Ishikawa (cell line): ENCODE data around the gene MED19.

Source experiments
- CEBPB ChIP-seq: IDR thresholded peaks from 2 replicates; pipeline ENCODE4 v1.6.1; 2012
- CREB1 ChIP-seq: IDR thresholded peaks from 2 replicates; pipeline ENCODE4 v1.6.1; 2012; ENCODE audit warnings: low read depth
- EGR1 ChIP-seq: IDR thresholded peaks from 2 replicates; pipeline ENCODE4 v1.6.1; 2012
- EP300 ChIP-seq: IDR thresholded peaks from 2 replicates; pipeline ENCODE4 v1.6.1; 2012; ENCODE audit warnings: borderline replicate concordance
- FOXM1 ChIP-seq: IDR thresholded peaks from 2 replicates; pipeline ENCODE4 v1.6.1; 2012; ENCODE audit warnings: low read depth, borderline replicate concordance
- NFIC ChIP-seq: IDR thresholded peaks from 2 replicates; pipeline ENCODE4 v1.6.1; 2012
- RAD21 ChIP-seq: IDR thresholded peaks from 2 replicates; pipeline ENCODE4 v1.6.1; 2012; ENCODE audit warnings: low read depth
- TAF1 ChIP-seq: IDR thresholded peaks from 2 replicates; pipeline ENCODE4 v1.6.1; 2012; ENCODE audit warnings: low read depth, mild to moderate bottlenecking
- TCF12 ChIP-seq: IDR thresholded peaks from 2 replicates; pipeline ENCODE4 v1.6.1; 2012; ENCODE audit warnings: low read depth
- TEAD4 ChIP-seq: IDR thresholded peaks from 2 replicates; pipeline ENCODE4 v1.6.1; 2012
- YY1 ChIP-seq: IDR thresholded peaks from 2 replicates; pipeline ENCODE4 v1.6.1; 2012; ENCODE audit warnings: low read depth
- ZBTB7A ChIP-seq: IDR thresholded peaks from 2 replicates; pipeline ENCODE4 v1.6.1; 2012; ENCODE audit warnings: low read depth
- TF ChIP-seq, protein P1 (sequence below): IDR thresholded peaks from 2 replicates; pipeline ENCODE4 v1.6.1; 2012
- TF ChIP-seq, protein P2 (sequence below): IDR thresholded peaks from 2 replicates; pipeline ENCODE4 v1.6.1; 2012; ENCODE audit warnings: low read depth, mild to moderate bottlenecking
- TF ChIP-seq, protein P3 (sequence below): IDR thresholded peaks from 2 replicates; pipeline ENCODE4 v1.6.1; 2012

The MED19 gene

DNA sequence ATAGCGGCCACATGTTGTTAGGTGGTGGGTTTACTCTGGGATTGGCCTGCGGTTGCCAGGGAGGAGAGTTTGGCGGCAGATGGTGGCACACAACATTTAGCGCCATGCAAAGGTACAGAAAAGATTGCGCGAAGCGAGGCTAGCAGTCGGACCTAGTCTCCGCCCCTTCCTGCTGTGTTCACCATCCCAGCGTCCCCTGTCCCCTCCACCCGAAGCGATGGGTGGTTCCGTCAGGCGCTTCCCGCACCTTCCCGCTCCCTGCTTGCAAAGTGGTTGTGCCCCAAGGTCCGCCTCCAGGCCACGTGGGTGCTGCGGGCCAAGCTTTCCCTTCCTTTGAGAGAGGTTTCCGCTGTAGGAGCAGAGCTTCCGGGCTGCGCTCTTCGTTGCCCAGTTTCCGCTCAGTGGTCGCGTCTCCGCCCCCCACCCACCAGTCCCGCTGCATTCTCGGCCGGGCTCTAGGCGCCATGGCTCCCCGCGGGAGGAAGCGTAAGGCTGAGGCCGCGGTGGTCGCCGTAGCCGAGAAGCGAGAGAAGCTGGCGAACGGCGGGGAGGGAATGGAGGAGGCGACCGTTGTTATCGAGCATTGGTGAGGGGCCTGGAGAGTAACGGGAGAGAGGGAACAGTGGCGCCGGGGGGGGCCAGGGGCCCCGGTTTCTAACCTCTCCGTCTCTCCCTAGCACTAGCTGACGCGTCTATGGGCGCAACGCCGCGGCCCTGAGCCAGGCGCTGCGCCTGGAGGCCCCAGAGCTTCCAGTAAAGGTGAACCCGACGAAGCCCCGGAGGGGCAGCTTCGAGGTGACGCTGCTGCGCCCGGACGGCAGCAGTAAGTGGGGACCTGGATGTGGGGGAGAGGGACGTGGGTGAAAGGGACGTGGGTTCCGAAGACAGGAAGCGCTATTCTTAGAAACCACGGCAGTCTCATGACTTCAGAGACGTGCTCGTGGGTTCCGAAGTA is 29.4 kb upstream of the MED19 start, which contains the start of gene SELENOH:
Gene SELENOH, plus strand, starts transcription at position 360 of the 955 bp plus-strand sequence. Its CDS starts 105 bp downstream, at position 465.
- TF ChIP-seq CREB1 (no peak), NFIC (peak; percentile 21; the same call in 1 of the 2 replicates), CEBPB (0 out of 2 replicates have a peak, but pooled peaks have one; percentile 34), RAD21 (no peak), TEAD4 (peak; percentile 54), TCF12 (peak; percentile 82), ZBTB7A (peak; percentile 65; the same call in 1 of the 2 replicates), EP300 (peak; percentile 43; the same call in 1 of the 2 replicates), EGR1 (peak; percentile 51), TAF1 (peak; percentile 79), YY1 (peak; percentile 72; the same call in 1 of the 2 replicates), FOXM1 (no peak)
- TF ChIP-seq, protein P1, sequence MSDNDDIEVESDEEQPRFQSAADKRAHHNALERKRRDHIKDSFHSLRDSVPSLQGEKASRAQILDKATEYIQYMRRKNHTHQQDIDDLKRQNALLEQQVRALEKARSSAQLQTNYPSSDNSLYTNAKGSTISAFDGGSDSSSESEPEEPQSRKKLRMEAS = peak; percentile 98
- TF ChIP-seq, protein P2, sequence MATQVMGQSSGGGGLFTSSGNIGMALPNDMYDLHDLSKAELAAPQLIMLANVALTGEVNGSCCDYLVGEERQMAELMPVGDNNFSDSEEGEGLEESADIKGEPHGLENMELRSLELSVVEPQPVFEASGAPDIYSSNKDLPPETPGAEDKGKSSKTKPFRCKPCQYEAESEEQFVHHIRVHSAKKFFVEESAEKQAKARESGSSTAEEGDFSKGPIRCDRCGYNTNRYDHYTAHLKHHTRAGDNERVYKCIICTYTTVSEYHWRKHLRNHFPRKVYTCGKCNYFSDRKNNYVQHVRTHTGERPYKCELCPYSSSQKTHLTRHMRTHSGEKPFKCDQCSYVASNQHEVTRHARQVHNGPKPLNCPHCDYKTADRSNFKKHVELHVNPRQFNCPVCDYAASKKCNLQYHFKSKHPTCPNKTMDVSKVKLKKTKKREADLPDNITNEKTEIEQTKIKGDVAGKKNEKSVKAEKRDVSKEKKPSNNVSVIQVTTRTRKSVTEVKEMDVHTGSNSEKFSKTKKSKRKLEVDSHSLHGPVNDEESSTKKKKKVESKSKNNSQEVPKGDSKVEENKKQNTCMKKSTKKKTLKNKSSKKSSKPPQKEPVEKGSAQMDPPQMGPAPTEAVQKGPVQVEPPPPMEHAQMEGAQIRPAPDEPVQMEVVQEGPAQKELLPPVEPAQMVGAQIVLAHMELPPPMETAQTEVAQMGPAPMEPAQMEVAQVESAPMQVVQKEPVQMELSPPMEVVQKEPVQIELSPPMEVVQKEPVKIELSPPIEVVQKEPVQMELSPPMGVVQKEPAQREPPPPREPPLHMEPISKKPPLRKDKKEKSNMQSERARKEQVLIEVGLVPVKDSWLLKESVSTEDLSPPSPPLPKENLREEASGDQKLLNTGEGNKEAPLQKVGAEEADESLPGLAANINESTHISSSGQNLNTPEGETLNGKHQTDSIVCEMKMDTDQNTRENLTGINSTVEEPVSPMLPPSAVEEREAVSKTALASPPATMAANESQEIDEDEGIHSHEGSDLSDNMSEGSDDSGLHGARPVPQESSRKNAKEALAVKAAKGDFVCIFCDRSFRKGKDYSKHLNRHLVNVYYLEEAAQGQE = no peak
- TF ChIP-seq, protein P3, sequence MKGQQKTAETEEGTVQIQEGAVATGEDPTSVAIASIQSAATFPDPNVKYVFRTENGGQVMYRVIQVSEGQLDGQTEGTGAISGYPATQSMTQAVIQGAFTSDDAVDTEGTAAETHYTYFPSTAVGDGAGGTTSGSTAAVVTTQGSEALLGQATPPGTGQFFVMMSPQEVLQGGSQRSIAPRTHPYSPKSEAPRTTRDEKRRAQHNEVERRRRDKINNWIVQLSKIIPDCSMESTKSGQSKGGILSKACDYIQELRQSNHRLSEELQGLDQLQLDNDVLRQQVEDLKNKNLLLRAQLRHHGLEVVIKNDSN = peak; percentile 96

DNA sequence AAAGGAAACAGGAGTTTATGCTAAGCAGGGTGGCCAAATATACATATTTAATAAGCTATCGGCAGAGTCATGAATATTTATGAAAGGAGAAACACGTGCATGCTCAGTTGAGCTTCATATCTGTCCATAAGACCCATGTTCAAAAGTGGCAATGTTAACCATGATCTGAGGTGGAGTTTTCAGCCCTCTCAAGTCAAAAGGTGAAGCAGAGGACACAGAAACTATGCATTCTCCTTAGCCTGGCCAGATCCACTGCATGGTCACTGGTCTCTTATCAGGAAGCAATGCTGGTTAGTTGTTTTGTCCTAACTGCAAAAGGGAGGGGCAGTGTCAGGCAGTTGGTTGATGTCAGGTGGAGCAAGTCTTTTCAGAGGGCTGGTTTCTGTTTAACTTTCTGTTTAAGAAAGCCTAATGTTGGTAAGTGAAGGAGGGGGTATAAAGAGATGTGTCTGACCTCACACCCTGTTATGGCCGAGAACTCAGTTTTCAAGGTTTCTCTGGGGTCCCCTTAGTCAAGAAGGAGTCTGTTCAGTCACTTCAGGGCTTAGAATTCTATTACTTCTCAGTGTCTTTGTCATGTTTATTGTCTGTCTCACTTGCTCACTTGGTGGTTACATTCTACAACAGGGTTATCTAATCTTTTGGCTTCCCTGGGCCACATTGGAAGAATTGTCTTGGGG is 23.7 kb upstream of the MED19 start:
- no peak for TF ChIP-seq RAD21
- no peak for TF ChIP-seq EGR1
- no peak for TF ChIP-seq CREB1
- no peak for TF ChIP-seq TCF12
- no peak for TF ChIP-seq ZBTB7A
- TF ChIP-seq CEBPB = no peak
- TF ChIP-seq YY1 = no peak
- TF ChIP-seq TEAD4 = no peak
- no peak for TF ChIP-seq FOXM1
- TF ChIP-seq, protein P3 = no peak
- no peak for TF ChIP-seq EP300
- TF ChIP-seq, protein P2 = no peak

DNA sequence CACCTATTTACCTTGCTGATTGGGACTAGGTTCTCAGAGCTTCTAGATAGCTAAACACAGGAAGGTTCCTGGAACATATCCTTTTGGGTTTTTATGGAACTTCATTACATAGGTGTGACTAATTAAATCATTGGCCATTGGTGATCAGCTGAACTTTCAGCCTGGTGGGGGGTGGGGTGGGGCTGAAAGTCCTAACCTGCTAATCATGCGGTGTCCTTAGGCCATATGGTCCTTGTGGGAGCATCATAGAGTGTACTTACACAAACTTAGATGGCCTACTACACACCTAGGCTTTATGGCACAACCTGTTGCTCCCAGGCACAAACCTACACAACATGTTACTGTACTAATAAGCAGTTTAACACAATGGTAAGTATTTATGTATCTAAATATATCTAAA is 20.6 kb upstream of the MED19 start:
- no peak for TF ChIP-seq ZBTB7A
- TF ChIP-seq RAD21 = no peak

DNA sequence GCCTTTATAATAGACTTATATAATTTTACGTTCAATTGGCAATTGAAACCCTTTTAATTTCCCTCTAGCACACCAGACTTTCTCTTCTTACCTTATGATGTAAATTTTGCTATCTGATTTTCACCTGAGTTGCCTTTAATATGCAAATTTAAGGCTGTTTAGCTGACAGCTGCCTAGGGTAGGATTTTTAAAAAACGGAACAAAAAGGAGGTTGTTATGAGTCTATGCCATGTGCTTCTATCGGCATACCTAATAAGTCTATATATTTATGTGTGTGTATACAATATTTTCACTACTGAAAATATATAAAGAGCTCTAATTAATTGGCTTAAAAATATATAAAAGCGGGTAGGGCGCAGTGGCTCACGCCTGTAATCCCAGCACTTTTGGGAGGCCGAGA is 17.5 kb upstream of the MED19 start:
- TF ChIP-seq RAD21 (no peak), ZBTB7A (no peak), EGR1 (no peak), NFIC (no peak), FOXM1 (no peak), TAF1 (no peak), YY1 (no peak), CREB1 (no peak), EP300 (no peak), TEAD4 (no peak), TCF12 (no peak), CEBPB (no peak)
- TF ChIP-seq, protein P1 = no peak
- TF ChIP-seq, protein P2 = no peak
- TF ChIP-seq, protein P3 = no peak
